ENCODE data around the gene TMEM18. TPM values are rescaled to one million over a fixed set of nuclear protein-coding genes. Genes with fewer than 3 reads are reported as not detected.

Gene TMEM18
- polyA plus RNA-seq, 1 experiment, result 40.9 TPM

DNA sequence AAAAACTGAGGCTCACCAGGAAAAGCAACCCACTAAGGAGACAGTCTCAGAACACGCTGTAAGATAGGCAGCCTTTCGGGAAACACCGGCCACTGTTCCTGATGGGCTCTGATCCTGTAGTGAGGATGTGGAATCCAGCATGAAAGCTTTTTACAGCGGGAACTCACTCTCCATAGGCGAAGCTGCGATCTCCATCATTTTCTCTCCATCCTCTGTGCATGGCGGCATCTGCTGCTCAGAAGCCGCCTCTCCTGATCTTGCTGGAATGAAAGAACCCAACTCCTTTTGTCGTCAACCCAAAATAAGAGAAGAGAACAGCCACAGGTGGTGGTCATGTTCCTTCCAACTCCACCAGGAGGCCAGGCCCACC is 49.9 kb downstream of the TMEM18 start:
- no peak for DNase-seq (ENCODE audit: low read depth, low spot score)
- Histone ChIP-seq H3K27ac (ENCODE audit: low read depth, low read length) (no peak overlapping the region), H3K4me3 (ENCODE audit: low read depth, low read length) (no peak overlapping the region), H3K27me3 (ENCODE audit: control insufficient read depth, insufficient read depth, low read length) (no peaks in the 10 kb centered on the region), H3K9me3 (ENCODE audit: control insufficient read depth, insufficient read depth, low read length) (peaks cover 31% of the 10 kb centered on the region)
- ChIA-PET CTCF (no interaction called here), POLR2A (no interaction called here)
- TF ChIP-seq, protein P1, sequence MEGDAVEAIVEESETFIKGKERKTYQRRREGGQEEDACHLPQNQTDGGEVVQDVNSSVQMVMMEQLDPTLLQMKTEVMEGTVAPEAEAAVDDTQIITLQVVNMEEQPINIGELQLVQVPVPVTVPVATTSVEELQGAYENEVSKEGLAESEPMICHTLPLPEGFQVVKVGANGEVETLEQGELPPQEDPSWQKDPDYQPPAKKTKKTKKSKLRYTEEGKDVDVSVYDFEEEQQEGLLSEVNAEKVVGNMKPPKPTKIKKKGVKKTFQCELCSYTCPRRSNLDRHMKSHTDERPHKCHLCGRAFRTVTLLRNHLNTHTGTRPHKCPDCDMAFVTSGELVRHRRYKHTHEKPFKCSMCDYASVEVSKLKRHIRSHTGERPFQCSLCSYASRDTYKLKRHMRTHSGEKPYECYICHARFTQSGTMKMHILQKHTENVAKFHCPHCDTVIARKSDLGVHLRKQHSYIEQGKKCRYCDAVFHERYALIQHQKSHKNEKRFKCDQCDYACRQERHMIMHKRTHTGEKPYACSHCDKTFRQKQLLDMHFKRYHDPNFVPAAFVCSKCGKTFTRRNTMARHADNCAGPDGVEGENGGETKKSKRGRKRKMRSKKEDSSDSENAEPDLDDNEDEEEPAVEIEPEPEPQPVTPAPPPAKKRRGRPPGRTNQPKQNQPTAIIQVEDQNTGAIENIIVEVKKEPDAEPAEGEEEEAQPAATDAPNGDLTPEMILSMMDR (IDR thresholded peaks at IDR 0.05; ENCODE audit: low read depth, low read length), result no peak

DNA sequence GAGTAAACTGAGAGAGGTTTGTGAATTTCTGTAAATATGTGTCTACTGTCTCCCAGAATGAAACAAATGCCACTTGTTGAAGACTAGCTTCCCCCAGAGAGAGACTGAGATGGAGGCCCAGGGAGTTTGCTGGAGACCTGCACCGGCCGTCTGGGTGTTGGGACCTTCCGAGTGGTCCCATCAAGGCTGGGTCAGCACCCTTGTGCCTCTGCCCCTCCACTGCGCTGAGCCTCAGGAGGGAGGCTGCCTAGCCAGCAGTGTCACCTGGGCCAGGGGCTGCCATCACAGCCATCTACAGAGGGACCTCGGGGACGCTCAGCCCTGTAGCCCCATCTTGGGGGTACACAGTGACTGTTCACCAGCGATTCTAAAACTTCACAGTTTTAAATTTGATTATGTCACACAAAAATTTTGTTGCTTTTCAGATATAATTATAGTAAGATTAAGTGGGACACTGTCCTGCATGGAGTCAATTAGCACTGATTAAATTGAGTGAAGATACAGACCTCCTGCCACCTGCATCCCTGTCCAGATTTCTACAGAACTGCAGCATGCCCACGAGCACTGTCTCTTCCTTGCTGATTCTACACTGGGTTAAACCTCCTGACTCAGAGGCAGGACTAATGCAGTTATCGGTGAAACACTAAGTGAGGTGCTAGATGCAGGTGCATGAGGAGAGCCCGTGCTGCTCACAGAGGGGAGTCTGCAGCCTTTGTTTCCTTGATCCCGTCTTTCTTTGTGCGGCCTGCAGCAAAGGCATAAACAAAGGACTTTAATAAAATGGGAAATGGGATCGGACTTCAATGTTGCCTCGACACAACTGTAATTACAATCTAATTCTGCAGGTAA is 50.5 kb downstream of the TMEM18 start:
- Histone ChIP-seq H3K27ac (ENCODE audit: low read depth, low read length) (no peak overlapping the region), H3K4me3 (ENCODE audit: low read depth, low read length) (no peak overlapping the region), H3K9me3 (ENCODE audit: control insufficient read depth, insufficient read depth, low read length) (peaks cover 33% of the 10 kb centered on the region), H3K27me3 (ENCODE audit: control insufficient read depth, insufficient read depth, low read length) (no peaks in the 10 kb centered on the region)
- ChIA-PET POLR2A (no interaction called here), CTCF (no interaction called here)
- DNase-seq (ENCODE audit: low read depth, low spot score), result no peak
- TF ChIP-seq, protein P1 (IDR thresholded peaks at IDR 0.05; ENCODE audit: low read depth, low read length), result no peak

DNA sequence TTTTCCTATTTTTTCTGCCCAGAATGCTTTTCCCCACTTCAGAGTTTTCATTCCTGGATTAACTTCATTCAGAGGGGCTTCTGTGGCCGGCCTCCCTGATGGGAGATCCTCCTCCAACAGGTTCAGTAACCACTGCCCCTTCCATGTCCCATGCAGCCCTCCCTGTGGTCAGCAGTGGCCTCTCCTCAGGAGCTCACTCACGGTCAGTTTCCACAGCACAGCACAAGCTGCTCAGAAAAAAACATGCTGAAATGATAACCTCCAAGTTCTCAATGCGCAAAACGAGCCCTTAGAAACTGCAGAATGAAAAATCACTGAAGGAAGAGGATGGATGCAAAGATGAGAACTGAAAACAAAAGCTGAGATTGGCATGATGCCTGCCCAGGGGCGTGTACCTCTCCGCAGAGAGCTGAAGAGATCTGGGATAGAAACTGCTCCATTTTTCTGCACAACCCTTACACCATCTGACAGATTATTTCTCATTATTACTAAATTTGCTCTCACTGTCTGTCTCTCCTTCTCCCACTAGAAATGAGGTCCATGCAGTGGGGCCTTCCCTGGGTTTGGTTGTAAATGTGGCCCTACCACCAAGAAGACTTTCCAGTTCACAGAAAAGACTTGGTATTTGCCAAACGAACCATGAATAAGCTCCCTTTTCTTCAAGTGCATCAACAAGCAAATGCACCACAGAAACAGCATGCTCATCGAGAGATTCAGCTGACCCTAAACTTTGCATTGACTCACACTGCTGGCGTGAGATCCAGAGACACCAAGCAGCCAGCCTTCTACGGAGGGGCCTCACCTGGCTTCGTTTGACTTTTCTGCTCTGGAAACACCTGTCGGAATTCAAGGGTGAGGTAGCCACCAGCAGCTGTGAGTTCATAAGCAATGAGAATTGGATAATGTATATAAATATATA is 51.5 kb downstream of the TMEM18 start:
- POLR2A ChIA-PET, result no interaction called here
- CTCF ChIA-PET, result no interaction called here

DNA sequence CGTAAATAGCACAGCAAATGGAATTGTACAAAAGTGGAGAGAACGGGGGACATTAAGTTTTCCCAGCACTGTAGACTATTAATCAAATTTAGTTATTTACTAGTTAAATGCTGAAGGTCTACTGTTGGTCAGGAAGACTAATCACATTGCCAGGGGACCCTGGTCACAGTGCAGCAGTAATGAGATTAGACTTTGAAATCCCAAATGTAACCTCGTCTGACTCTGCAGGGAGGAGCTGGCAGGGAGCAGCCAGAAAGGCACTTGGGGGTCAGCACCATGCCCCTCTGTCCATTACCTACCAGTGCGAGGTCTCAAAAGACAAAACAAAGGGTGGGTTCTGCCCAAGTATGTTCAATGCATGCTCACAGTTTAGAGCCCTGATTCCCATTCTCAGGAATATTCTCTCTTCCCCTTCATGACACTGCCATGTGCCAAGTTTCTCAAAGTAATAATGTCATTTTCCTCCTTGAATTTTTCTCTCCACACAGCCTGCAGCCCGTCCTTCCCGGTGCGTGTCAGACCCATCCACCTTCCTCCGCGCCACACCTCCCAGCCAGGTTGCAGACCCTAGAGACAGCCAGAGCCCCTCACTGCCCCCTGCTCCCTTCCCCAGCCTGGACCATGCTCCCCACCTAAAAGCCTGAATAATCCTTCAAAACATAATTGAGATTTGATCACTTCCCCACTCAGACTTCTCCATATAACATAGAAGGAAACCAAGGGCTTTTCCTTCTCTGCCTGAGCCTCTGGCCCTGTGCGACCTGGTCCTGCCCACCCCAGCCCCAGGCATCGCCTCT is 52.5 kb downstream of the TMEM18 start:
- TF ChIP-seq, protein P1 (IDR thresholded peaks at IDR 0.05; ENCODE audit: low read depth, low read length), result no peak
- Histone ChIP-seq H3K27ac (ENCODE audit: low read depth, low read length) (no peak overlapping the region), H3K27me3 (ENCODE audit: control insufficient read depth, insufficient read depth, low read length) (no peaks in the 10 kb centered on the region), H3K9me3 (ENCODE audit: control insufficient read depth, insufficient read depth, low read length) (peaks cover 51% of the 10 kb centered on the region), H3K4me3 (ENCODE audit: low read depth, low read length) (no peak overlapping the region)
- ChIA-PET CTCF (no interaction called here), POLR2A (no interaction called here)
- no peak for DNase-seq (ENCODE audit: low read depth, low spot score)

More for the DNA sequence above, 51.5 kb downstream of the TMEM18 start:
- no peak overlapping the region for H3K27ac ChIP-seq (ENCODE audit: low read depth, low read length)
- TF ChIP-seq, protein P1 (IDR thresholded peaks at IDR 0.05; ENCODE audit: low read depth, low read length), result no peak
- no peak overlapping the region for H3K4me3 ChIP-seq (ENCODE audit: low read depth, low read length)
- peaks cover 44% of the 10 kb centered on the region for H3K9me3 ChIP-seq (ENCODE audit: control insufficient read depth, insufficient read depth, low read length)
- H3K27me3 ChIP-seq (ENCODE audit: control insufficient read depth, insufficient read depth, low read length), result no peaks in the 10 kb centered on the region
- DNase-seq (ENCODE audit: low read depth, low spot score), result no peak

Data from AG04450 (cell line).